EL (cell line): ENCODE results near the gene LRRC52.

Experiments
- DNase-seq: peaks from one replicate; pipeline ENCODE4 v3.0.0-alpha.2; 2016

Gene LRRC52

GRCh38 chr1:165537356-165538109 lies 6.3 kb upstream of the LRRC52 start:
- no peak for DNase-seq

DNA sequence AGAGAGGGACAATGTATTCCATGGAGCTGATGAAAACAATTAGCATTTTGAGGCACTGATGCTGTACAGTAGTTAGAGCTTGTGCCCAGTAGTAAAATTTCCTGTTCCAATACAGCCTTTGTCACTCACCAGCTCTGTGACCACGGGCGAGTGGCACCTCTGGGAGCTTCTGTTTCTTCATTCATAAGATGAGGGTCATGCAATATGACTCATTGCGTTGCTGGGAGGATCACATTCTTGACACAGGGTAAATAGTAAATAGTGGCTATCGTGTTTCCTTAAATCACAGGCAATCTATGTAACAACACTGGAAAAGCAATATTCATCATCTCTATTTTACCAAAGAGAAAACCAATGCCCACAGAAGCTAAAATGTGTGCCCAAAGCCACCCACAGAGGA lies 4.5 kb upstream of the LRRC52 start:
- DNase-seq = no peak

GRCh38 chr1:165539908-165540307 lies 3.9 kb upstream of the LRRC52 start:
- DNase-seq = no peak

DNA sequence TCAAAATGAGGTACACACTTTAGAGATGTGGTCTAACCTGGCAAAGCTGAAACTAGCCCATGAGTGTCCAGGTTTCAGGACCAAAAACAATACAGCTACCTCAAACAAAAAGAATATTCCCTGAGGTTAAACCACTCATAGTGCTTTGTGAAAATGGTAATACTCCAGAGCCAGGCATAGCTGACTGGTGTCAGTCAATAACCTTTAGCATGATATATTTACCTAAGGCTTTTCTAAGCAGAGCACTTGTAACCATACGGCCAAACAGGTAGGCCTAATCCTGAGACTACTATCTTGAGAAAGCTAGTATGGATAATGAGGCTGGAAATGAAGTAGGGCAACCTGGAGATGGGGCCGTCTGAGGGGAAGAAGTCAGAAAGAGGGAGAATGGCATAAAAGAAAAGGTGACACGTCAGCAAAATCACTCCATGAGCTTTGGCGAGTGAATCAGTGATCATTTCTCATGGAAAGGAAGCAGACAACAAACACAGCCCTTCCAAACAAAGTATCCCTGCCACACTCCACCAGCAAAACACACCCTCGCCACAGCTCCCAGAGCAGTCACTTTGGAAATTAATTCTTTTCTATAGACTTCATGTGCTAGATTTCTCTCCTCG lies 1.7 kb upstream of the LRRC52 start:
- no peak for DNase-seq

DNA sequence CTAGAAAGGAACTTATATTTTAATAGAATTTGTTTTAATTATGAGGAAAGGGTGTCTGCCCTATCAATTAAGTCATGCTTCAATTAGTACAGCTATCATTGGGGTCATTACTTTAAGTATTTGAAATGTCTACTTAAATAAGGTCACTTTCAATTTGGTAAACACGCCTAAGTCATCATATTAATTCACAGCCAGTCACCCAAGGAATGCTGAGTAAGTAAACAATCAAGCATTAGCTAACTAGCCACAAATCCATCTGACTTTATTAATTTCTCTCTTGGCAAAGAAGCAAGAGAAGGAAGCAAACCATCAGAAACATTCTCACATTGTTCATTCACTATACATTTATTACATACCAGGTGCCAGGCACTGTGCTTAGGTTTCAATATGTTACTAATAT lies 1.2 kb upstream of the LRRC52 start:
- DNase-seq = no peak

DNA sequence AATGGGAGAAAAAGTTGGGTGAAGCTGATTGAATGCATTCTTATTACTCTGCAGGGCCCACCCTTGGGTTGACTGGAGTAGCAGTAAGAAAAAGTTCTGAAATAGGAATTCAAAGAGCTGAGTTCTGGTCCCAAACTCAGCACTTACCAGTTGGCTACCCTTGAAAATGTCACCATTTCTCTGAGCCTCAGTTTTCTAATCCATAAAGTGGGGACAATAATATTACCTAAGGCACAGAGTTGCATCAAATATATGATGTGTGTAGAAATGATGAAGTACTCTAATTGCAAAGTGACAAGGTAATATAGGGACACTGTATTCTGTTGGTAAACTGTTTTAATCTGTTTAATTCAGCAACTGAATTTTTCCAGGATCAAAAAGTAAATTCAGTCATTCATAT lies 1.2 kb downstream of the LRRC52 start:
- no peak for DNase-seq

GRCh38 chr1:165545974-165546373 lies 2.2 kb downstream of the LRRC52 start:
- no peak for DNase-seq

- no peak for DNase-seq
Observed at GRCh38 chr1:165549973-165550372, 6.2 kb downstream of the LRRC52 start.

DNA sequence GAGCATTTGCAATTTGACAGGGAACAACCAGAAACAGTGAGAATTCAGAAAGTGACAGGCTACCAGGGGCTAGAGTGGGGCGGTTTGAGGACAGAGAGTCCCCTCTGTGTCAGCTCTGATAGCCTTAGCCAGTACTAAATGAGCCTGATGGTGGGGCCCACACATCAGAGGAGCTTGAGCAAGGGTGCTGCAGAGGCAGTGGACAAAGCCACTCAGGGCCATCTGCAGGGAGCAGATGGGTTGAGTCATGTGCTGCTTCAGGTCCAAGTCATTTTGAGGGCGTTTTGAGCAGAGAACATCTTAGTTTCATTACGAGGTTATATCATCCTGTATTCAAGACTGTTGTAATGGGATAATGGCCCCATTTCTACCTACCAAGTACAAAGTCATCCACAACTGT lies 7.7 kb downstream of the LRRC52 start:
- no peak for DNase-seq

GRCh38 chr1:165560883-165561656 lies 17.3 kb downstream of the LRRC52 start:
- no peak for DNase-seq

- peak; percentile 19 for DNase-seq
Observed at GRCh38 chr1:165562571-165562970, 18.8 kb downstream of the LRRC52 start.

GRCh38 chr1:165563551-165563950 lies 19.8 kb downstream of the LRRC52 start:
- no peak for DNase-seq

- DNase-seq = no peak
Observed at GRCh38 chr1:165564561-165564960, 20.8 kb downstream of the LRRC52 start.

DNA sequence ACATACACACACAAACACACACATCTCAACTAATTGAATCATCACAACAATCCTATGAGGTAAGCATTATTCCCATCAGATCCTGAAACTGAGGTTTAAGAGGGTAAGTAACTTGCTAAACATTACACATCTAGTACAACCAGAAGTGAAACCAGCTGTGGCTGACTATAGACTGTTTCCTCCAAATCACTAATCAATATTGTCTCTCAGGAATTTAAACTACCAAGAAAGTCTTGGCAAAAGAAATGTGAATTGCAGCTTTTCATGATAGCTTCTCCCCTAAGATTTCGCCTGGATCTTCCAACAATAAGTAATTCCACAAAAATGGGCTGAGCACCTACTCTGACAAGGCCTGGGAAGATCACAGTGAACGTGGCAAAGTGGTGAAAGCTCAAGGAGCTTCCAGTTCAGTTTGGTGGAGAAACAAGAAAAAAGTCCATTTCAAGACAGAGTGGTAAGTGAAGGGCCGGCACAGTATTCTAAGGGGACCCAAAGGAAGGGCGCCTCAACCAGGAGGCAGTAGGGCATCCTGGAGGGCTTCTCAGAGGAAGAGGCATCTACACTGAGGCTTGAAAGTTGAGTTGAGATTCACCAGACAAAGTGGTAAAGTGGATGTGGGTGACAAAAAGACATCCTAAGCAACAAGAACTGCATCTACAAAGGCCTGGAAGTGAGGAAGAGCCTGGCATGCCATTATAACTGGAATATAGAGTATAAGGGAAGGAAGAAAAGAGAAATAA lies 22.1 kb downstream of the LRRC52 start:
- no peak for DNase-seq

- DNase-seq = no peak
Observed at GRCh38 chr1:165570078-165570477, 26.3 kb downstream of the LRRC52 start.

GRCh38 chr1:165573787-165574186 lies 30.0 kb downstream of the LRRC52 start:
- no peak for DNase-seq

GRCh38 chr1:165574295-165574694 lies 30.5 kb downstream of the LRRC52 start:
- DNase-seq = no peak

DNA sequence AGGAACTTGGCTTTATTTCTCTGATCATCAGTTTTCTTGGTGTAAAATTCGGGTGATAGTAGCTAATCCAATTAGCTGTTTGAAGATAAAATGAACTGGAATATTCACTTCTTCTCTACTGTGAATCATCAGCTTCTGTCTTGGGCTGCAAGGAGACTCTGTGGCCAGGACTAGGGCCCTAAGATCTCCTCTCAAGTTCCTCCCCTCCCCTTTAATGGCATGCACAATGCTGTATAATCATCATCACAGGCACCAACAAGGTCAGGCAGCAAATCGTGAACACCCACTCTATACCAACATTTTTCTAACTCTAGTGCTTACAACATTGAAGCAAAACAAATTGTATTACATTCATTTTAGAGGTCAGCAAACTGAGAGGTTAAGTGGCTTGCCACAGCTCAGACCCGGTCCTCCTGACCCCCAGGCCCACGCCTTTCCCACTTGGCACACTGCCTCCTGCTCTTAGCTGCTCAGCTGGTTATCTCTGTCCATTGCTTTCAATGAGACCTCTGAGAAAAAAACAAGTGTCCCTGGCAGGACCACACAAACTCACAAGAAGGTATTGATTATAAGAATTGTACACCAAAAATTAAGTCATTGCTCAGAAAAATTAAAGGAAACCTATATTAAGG lies 31.8 kb downstream of the LRRC52 start:
- DNase-seq = no peak

DNA sequence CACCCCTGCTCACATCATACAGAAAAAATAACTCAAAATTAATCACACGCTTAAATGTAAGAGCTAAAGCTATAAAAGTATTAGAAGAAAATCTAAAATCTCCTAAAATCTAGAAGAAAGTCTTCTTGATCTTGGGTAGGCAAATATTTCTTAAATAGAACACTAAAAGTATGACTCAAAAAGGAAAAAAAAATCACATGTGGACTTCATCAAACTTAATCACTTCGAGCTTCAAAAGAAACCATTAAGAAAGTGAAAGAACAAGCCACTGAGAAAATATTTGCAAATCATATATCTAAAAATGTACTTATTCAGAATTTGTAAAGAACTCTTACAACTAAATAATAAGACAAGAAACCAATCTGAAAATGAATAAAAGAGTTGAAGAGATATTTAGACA lies 32.7 kb downstream of the LRRC52 start:
- no peak for DNase-seq

GRCh38 chr1:165577707-165578106 lies 33.9 kb downstream of the LRRC52 start:
- no peak for DNase-seq

- DNase-seq = peak; percentile 54
Observed at GRCh38 chr1:165580931-165581871, 37.4 kb downstream of the LRRC52 start.

GRCh38 chr1:165581926-165582325 lies 38.1 kb downstream of the LRRC52 start:
- no peak for DNase-seq
